GM21723 (cell line): Measurements from ENCODE around the gene PTPN12.
A peak's percentile ranks its signal among the peaks of the same experiment; 100 is the strongest.
"Not testable (repeated sequence)": the region's sequence is repeated elsewhere in the genome, so short reads cannot be mapped to it uniquely, and the experiment has no call there.

Experiments used
- ATAC-seq: cut with Tn5 transposase; IDR thresholded peaks from one replicate; pipeline ENCODE4 v1.9.1; 2021; ENCODE audit warnings: mild to moderate bottlenecking, moderate library complexity; ENCODE audit not compliant: unreplicated experiment

The PTPN12 gene

GRCh38 chr7:77576856-77577255 is 39.8 kb downstream of the PTPN12 start:
- ATAC-seq: no peak

- no peak for ATAC-seq
Measured at GRCh38 chr7:77579797-77580196, 42.7 kb downstream of the PTPN12 start.

GRCh38 chr7:77580762-77581350 is 43.8 kb downstream of the PTPN12 start:
- ATAC-seq: no peak

GRCh38 chr7:77587272-77587671 is 50.2 kb downstream of the PTPN12 start:
- ATAC-seq: no peak

GRCh38 chr7:77600952-77601351 is 63.9 kb downstream of the PTPN12 start:
- no peak for ATAC-seq

- no peak for ATAC-seq
Measured at GRCh38 chr7:77606562-77606961, 69.5 kb downstream of the PTPN12 start.

- no peak for ATAC-seq
Measured at GRCh38 chr7:77619314-77619713, 82.2 kb downstream of the PTPN12 start.

GRCh38 chr7:77626586-77627308 is 89.7 kb downstream of the PTPN12 start:
- no peak for ATAC-seq

- ATAC-seq: no peak
Measured at GRCh38 chr7:77627309-77627676, 90.2 kb downstream of the PTPN12 start.

GRCh38 chr7:77629797-77630196 is 92.7 kb downstream of the PTPN12 start:
- ATAC-seq: no peak

- no peak for ATAC-seq
Measured at GRCh38 chr7:77631820-77632219, 94.7 kb downstream of the PTPN12 start.

GRCh38 chr7:77644774-77645173 is 107.7 kb downstream of the PTPN12 start:
- no peak for ATAC-seq

- no peak for ATAC-seq
Measured at GRCh38 chr7:77648742-77649338, 111.7 kb downstream of the PTPN12 start.

- no peak for ATAC-seq
Measured at GRCh38 chr7:77649716-77650349, 112.7 kb downstream of the PTPN12 start.

- ATAC-seq: no peak
Measured at GRCh38 chr7:77651575-77652162, 114.6 kb downstream of the PTPN12 start.

- ATAC-seq: not testable (repeated sequence)
Measured at GRCh38 chr7:77652826-77653225, 115.7 kb downstream of the PTPN12 start.

- no peak for ATAC-seq
Measured at GRCh38 chr7:77653572-77653971, 116.5 kb downstream of the PTPN12 start.

GRCh38 chr7:77655356-77655755 is 118.3 kb downstream of the PTPN12 start:
- ATAC-seq: no peak

- no peak for ATAC-seq
Measured at GRCh38 chr7:77655836-77656455, 118.9 kb downstream of the PTPN12 start.

GRCh38 chr7:77657427-77658224 is 120.5 kb downstream of the PTPN12 start:
- peak; percentile 76 for ATAC-seq
